NCI-H1092 treated with DMSO at 0.1 percent for 48 hours (cell line): ENCODE data around the gene IL11RA.
A peak's percentile ranks its signal among the peaks of the same experiment; 100 is the strongest.
"Not testable (repeated sequence)": the region's sequence is repeated elsewhere in the genome, so short reads cannot be mapped to it uniquely, and the experiment has no call there.

ENCODE experiments used
- DNase-seq: peaks from one replicate; lab custom pipeline; 2025; lab: John Stamatoyannopoulos, UW

The IL11RA gene

GRCh38 chr9:34629491-34629808, 22.5 kb upstream of the IL11RA start:
- no peak for DNase-seq

DNA sequence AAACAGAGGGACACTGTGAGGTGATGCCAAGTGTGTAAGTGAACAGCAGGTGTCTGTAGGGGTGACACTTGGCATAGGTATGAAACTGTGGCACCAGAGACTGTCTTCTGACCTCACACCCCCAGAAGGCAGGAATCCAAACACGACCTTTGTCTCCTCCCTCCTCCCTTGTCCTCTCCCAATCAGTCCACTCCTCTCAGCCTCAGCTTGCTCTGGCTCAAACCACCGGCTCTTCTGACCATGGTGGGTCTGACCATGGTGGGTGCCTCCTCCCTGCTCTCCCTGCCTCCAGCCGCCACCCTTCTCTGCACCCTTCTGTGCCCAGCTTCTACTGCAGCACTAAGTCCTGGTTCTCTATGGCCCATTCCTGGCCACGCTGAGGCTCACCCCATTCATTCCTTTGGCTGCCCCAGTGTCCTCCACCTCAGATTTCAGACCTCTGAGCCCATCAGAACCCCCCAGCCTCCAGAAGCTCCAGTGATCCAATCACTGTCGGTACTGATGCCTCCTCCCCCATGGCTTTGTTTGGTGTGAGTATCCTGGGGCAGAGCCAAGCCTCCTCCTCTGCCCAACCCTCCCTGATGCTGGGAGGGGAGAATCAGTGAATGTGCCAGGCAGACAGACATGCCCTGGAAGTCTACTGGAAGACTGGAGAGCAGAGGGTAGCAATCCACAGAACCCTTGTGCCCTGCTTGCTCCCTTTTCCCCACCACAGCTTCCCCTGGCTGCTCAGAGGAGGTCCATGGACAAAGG, 21.4 kb upstream of the IL11RA start:
- no peak for DNase-seq

DNA sequence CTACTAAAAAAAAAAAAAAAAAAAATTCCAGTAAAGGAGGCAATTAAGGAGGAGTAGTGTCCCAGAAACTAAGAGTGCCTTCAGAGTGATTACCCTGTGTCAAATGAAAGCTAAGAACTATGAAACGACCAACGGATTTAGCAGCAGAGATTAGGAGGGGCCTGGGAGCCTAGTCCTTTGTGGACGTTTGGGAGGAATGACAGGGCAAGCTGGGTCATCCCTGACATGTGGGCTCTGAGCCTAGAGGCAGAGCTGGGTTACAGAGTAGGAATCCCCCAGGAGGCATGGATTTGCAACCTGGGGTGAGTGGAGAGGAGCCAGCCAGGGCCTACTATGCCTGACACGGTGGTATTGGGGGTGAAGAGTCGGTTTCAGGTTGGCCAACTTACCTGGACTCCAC, 18.8 kb upstream of the IL11RA start:
- no peak for DNase-seq

DNA sequence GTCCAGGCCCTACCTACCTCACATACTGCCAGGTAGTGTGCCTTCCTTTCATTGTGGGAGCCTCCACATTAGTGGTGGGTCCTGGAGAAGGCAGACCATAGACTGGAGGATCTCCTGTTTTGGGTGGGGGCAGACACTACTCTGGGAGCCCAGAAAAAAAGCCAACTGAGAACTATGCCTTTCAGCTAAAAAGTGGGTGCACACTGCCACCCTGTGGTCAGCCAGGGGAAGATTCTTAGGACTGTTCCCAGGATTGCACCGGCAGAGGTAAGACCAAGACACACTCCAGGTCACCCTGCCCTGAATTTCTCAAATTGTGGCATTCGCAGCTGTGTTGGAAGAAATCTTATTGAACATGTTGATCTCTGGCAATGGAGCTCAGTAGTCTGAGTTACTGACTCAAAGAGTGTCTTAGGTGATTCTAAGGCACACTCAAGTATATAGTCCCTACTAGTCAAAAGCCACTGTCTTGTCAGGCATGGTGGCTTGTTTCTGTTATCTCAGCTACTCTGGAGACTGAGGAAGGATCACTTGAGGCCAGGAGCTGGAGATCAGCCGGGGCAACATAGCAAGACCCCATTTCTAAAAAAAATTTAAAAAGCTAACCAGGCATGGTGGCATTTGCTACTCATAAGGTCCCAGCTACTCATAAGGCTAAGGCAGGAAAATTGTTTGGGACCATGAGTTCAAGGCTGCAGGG, 18.0 kb upstream of the IL11RA start:
- DNase-seq, result peak; percentile 69

GRCh38 chr9:34634551-34635248, 17.3 kb upstream of the IL11RA start:
- no peak for DNase-seq

- no peak for DNase-seq
Observed at GRCh38 chr9:34635556-34635955, 16.4 kb upstream of the IL11RA start.

DNA sequence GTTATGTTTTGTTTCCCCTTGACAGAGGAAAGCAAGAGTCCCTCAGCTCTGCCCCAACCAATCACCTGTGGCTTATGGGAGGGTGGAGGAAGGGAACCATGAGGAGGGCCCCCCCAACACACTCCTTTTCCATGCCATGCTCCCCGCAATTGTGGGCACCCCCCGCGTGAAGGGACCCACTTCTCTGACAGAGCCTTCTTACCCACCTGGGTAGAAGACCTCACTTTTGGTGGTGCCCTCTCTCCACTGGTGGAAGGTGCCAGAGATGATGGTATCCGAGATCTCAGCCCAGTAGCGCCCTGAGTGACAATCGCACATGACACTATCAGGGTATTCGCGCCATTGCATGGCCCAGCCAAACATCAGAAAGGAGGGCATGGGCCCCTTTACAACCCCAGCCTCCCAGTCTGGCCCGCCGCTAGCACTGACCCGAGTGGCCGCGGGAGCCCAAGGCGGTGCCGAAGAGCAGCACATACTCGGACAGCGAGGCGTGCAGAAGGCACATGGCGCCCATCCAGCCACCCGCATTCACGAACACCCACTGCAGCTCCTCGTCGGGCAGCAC, 15.1 kb upstream of the IL11RA start:
- DNase-seq, result no peak

DNA sequence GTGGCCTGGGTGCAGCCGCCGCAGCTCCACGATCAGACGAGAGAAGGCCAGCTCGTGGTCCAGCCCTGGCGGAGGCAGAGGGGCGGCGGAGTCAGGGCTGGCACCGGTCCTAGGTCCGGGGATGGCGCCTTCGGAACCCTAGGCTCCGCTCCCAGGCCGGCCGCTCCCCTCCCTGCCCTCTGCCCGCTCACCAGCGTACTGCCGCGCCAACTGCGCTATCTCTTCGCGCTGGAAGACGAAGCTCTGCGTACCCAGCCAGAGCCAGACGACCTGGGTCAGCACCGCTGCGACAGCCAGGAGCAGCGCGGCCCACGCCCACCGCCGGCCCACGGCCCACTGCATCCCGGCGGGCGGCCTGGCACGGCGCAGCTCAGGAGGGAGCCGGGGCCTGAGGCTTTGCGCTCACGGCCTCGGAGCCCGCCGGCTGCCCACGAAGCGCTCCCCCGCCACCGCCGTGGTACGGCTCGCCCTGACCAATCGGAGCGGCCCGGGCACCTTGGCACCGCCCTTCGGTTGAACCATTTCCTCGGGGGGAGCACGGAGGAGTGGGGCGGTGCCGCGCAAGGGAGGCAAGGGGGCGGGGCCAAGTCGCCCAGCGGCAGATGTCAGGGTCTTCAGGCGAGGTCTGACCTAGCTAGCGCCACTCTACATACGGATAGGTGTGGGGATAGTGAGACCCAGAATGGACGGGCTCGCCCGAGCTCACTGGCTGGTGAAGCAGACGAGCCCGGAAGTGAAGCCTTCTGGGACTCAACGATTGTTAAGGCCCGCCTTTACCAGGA, 14.4 kb upstream of the IL11RA start, which contains the start of gene SIGMAR1:
TSS of gene SIGMAR1 (minus strand) at position 432 of the 782 bp plus-strand sequence. CDS start at position 342, 90 bp downstream.
- peak; percentile 96 for DNase-seq

- no peak for DNase-seq
Observed at GRCh38 chr9:34638138-34638445, 13.9 kb upstream of the IL11RA start.

GRCh38 chr9:34639322-34639721, 12.7 kb upstream of the IL11RA start:
- DNase-seq, result not testable (repeated sequence)

GRCh38 chr9:34642679-34643078, 9.3 kb upstream of the IL11RA start:
- DNase-seq, result no peak

DNA sequence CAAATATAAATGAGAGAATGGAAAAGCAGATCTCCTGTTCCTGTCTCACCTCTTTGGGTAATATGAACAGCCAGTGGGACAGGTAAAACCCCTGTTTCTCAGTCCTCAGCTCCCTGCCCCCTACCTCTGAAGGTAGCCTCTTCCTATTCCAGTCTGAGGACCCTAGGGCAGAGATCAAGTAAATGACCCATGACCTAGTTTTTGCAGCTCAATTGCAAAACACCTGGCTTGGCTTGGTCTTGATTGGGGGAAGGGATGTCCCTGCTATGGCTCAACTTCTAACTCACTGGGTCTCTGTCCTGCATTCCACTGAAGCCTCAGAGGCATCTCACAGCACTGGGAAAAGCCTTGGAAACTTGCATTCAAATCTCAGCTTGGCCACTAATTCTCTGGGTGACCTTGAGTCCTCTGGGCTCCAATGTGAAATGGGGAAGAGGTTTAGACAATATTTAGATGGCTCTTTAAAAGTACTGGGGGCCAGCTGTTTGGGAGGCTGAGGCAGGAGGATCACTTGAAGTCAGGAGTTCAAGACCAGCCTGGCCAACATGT, 7.1 kb upstream of the IL11RA start:
- no peak for DNase-seq

- peak; percentile 93 for DNase-seq
Observed at GRCh38 chr9:34646211-34647083, 5.5 kb upstream of the IL11RA start, which contains the start of gene GALT. Gene GALT (plus strand): TSS chr9:34646675. CDS start chr9:34646705, 30 bp downstream.

- no peak for DNase-seq
Observed at GRCh38 chr9:34647084-34647403, 4.9 kb upstream of the IL11RA start.

DNA sequence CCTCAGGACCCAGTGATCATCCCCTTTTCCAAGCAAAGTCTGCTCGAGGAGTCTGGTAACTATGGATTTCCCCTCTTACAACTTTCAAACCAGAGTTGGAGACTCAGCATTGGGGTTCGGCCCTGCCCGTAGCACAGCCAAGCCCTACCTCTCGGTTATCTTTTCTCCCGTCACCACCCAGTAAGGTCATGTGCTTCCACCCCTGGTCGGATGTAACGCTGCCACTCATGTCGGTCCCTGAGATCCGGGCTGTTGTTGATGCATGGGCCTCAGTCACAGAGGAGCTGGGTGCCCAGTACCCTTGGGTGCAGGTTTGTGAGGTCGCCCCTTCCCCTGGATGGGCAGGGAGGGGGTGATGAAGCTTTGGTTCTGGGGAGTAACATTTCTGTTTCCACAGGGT, 4.3 kb upstream of the IL11RA start:
- no peak for DNase-seq

DNA sequence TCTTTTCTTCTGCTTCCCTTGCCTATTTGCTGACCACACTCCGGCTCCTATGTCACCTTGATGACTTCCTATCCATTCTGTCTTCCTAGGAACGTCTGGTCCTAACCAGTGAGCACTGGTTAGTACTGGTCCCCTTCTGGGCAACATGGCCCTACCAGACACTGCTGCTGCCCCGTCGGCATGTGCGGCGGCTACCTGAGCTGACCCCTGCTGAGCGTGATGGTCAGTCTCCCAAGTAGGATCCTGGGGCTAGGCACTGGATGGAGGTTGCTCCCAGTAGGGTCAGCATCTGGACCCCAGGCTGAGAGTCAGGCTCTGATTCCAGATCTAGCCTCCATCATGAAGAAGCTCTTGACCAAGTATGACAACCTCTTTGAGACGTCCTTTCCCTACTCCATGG, 3.3 kb upstream of the IL11RA start:
- DNase-seq, result no peak

DNA sequence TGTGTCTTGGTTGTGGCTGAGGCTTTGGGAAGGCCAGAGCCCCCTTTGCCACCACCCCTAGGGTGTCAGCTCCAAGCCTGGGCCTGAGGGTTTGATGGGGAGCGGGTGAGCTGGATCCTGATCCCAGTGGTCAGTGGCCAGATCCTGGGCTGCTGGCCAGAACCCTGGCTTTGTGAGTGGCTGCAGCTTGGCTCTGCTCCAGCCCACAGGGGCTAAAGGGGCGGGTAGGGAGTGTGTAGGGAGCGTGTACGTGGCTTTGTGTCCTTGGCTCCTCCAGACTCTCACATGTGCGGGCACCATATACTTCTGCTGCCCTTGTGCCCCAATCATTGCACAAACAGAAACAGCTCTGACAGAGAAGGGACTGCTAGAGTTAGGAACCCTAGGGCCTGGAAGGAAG, 1.2 kb upstream of the IL11RA start:
- DNase-seq, result no peak

DNA sequence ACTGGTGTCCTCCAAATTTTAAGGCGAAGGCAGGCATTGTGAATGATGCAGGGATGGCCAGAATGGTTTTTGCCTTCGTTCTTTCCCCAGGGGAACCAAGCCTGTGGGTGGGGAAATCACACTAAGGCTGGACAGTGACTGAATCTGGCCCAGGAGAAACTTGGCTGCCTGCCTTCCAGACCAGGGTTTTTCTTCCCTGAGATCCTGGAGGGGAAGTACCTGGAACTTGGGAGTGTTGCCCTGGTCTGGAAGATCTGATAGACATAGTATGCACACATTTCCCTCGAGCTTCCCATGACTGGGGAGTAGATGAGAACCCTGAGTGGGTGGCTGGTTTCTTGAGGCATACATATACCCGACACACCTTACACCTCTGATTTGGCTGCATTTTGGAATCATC, 664 bp upstream of the IL11RA start:
- DNase-seq, result no peak

GRCh38 chr9:34652602-34653000, 616 bp downstream of the IL11RA start:
- no peak for DNase-seq

GRCh38 chr9:34653151-34654072, 1.4 kb downstream of the IL11RA start:
- peak; percentile 38 for DNase-seq
